IMR-90 (cell line): Measurements from ENCODE around the gene ABR. TPM values are rescaled to one million over a fixed set of nuclear protein-coding genes. Genes with fewer than 3 reads are reported as not detected.

Source experiments
- ATAC-seq: fragments of 200-7000 bp; cut with Tn5 transposase; 2 replicates; pipeline ENCODE4 v1.9.1; 2020; ENCODE audit warnings: low read depth, mild to moderate bottlenecking, moderate library complexity
- BruUV-seq: library from RNA; stranded (reverse); fragments of 400-500 nt; replicated peaks from 2 replicates; lab custom pipeline; 2021; lab: Mats Ljungman, UMichigan
- CTCF ChIA-PET: fragments of 300-600 bp; formaldehyde crosslinking; extraction: SDS; loops from one replicate; lab custom pipeline; 2021; ENCODE audit warnings: antibody characterized with exemption; lab: Yijun Ruan, JAX
- POLR2A ChIA-PET: fragments of 300-600 bp; sonication (Branson Sonifier 250); formaldehyde crosslinking; loops from one replicate; lab custom pipeline; 2022; ENCODE audit warnings: antibody characterized with exemption; ENCODE audit not compliant: unreplicated experiment; lab: Charles Lee
- DNase-seq: peaks from one replicate; pipeline ENCODE4 v3.0.0; 2013
- H2AFZ ChIP-seq: replicated peaks from 2 replicates; pipeline ENCODE3; 2013; ENCODE audit warnings: low read length, mild to moderate bottlenecking; ENCODE audit not compliant: poor library complexity
- H2AK5ac ChIP-seq: 2 replicates; pipeline ENCODE4 v1.6.1; 2013; ENCODE audit warnings: low read depth, low read length, inconsistent platforms
- H2AK9ac ChIP-seq: replicated peaks from 2 replicates; pipeline ENCODE3; 2013; ENCODE audit warnings: mild to moderate bottlenecking, low read depth, low read length, moderate library complexity; ENCODE audit not compliant: poor library complexity
- H2BK120ac ChIP-seq: 2 replicates; pipeline ENCODE4 v1.6.1; 2013; ENCODE audit warnings: low read depth, low read length, inconsistent platforms
- H2BK15ac ChIP-seq: 3 replicates; pipeline ENCODE4 v1.6.1; 2013; ENCODE audit warnings: low read depth, low read length, inconsistent platforms
- H2BK20ac ChIP-seq: 2 replicates; pipeline ENCODE4 v1.6.1; 2013; ENCODE audit warnings: low read depth, mild to moderate bottlenecking, inconsistent platforms, low read length, moderate library complexity
- H2BK5ac ChIP-seq: 2 replicates; pipeline ENCODE4 v1.6.1; 2013; ENCODE audit warnings: mild to moderate bottlenecking, low read depth, low read length, inconsistent platforms; ENCODE audit not compliant: poor library complexity, severe bottlenecking
- H3K14ac ChIP-seq: replicated peaks from 2 replicates; pipeline ENCODE4 v1.6.1; 2013; ENCODE audit warnings: low read depth, low read length, inconsistent platforms
- H3K18ac ChIP-seq: 2 replicates; pipeline ENCODE4 v1.6.1; 2013; ENCODE audit warnings: low read depth, low read length, control low read depth
- H3K23ac ChIP-seq: 2 replicates; pipeline ENCODE4 v1.6.1; 2013; ENCODE audit warnings: low read depth, low read length, inconsistent platforms
- H3K27ac ChIP-seq: 2 replicates; pipeline ENCODE4 v1.5.1; 2013; ENCODE audit warnings: mild to moderate bottlenecking, control low read depth, low read length; ENCODE audit not compliant: insufficient read depth
- H3K27me3 ChIP-seq: 2 replicates; pipeline ENCODE4 v1.6.1; 2013; ENCODE audit warnings: low read length; ENCODE audit not compliant: control insufficient read depth, insufficient read depth
- H3K36me3 ChIP-seq: 2 replicates; pipeline ENCODE4 v1.6.1; 2013; ENCODE audit warnings: low read length, mixed read lengths; ENCODE audit not compliant: control insufficient read depth, insufficient read depth
- H3K4ac ChIP-seq: 2 replicates; pipeline ENCODE4 v1.6.1; 2013; ENCODE audit warnings: low read depth, low read length, inconsistent platforms
- H3K4me1 ChIP-seq: 2 replicates; pipeline ENCODE4 v1.6.1; 2013; ENCODE audit warnings: low read length, mixed read lengths; ENCODE audit not compliant: control insufficient read depth, insufficient read depth
- H3K4me2 ChIP-seq: 2 replicates; pipeline ENCODE4 v1.6.1; 2013; ENCODE audit warnings: low read depth, mild to moderate bottlenecking, control low read depth, low read length, moderate library complexity
- H3K4me3 ChIP-seq: 2 replicates; pipeline ENCODE4 v1.5.1; 2013; ENCODE audit warnings: low read depth, mild to moderate bottlenecking, control low read depth, low read length, moderate library complexity; ENCODE audit not compliant: insufficient read depth
- H3K56ac ChIP-seq: 2 replicates; pipeline ENCODE4 v1.6.1; 2013; ENCODE audit warnings: low read length, inconsistent platforms; ENCODE audit not compliant: insufficient read depth; ENCODE audit errors: extremely low read depth
- H3K79me1 ChIP-seq, 2 experiments: 2 replicates each; pipeline ENCODE4 v1.6.1; 2013; ENCODE audit warnings: low read length in 2 of 2, inconsistent platforms in 1 of 2, low read depth in 1 of 2
- H3K9ac ChIP-seq: 2 replicates; pipeline ENCODE4 v1.6.1; 2013; ENCODE audit warnings: low read depth, low read length, control low read depth
- H3K9me1 ChIP-seq: 2 replicates; pipeline ENCODE4 v1.6.1; 2013; ENCODE audit warnings: low read length, inconsistent platforms; ENCODE audit not compliant: insufficient read depth
- H3K9me3 ChIP-seq: 2 replicates; pipeline ENCODE4 v1.6.1; 2013; ENCODE audit warnings: low read length; ENCODE audit not compliant: control insufficient read depth, insufficient read depth
- H4K20me1 ChIP-seq: 2 replicates; pipeline ENCODE4 v1.6.1; 2013; ENCODE audit warnings: low read length, inconsistent platforms; ENCODE audit not compliant: insufficient read depth
- H4K5ac ChIP-seq: 2 replicates; pipeline ENCODE4 v1.6.1; 2013; ENCODE audit warnings: mild to moderate bottlenecking, low read depth, low read length, control low read depth
- H4K8ac ChIP-seq, 2 experiments: 2 replicates each; pipeline ENCODE4 v1.6.1; 2013; ENCODE audit warnings: low read depth in 2 of 2, low read length in 2 of 2, control low read depth in 1 of 2, inconsistent platforms in 1 of 2
- H4K91ac ChIP-seq: 2 replicates; pipeline ENCODE4 v1.6.1; 2013; ENCODE audit warnings: low read depth, low read length, inconsistent platforms; ENCODE audit not compliant: insufficient read depth
- BHLHE40 ChIP-seq: fragments of 150-350 bp; IDR thresholded peaks from 2 replicates; pipeline ENCODE4 v1.6.1; 2016; ENCODE audit warnings: mild to moderate bottlenecking, low read depth, low read length
- CEBPB ChIP-seq: IDR thresholded peaks from 2 replicates; pipeline ENCODE4 v1.6.1; 2012; ENCODE audit warnings: low read depth, low read length, improper control_type of control experiment
- ELK1 ChIP-seq: fragments of 150-350 bp; IDR thresholded peaks from 2 replicates; pipeline ENCODE4 v1.6.1; 2016; ENCODE audit warnings: low read depth, mild to moderate bottlenecking, low read length, moderate library complexity, borderline replicate concordance
- FOS ChIP-seq: fragments of 150-350 bp; IDR thresholded peaks from 2 replicates; pipeline ENCODE4 v1.6.1; 2016; ENCODE audit warnings: low read depth, low read length
- MAFK ChIP-seq: IDR thresholded peaks from 2 replicates; pipeline ENCODE4 v1.6.1; 2012; ENCODE audit warnings: low read depth, low read length, improper control_type of control experiment
- MAZ ChIP-seq: IDR thresholded peaks from 2 replicates; pipeline ENCODE4 v1.6.1; 2012; ENCODE audit warnings: low read depth, mild to moderate bottlenecking, low read length, improper control_type of control experiment, moderate library complexity, borderline replicate concordance
- MXI1 ChIP-seq: IDR thresholded peaks from 2 replicates; pipeline ENCODE4 v1.6.1; 2012; ENCODE audit warnings: low read depth, mild to moderate bottlenecking, low read length, moderate library complexity, borderline replicate concordance
- NFE2L2 ChIP-seq: fragments of 150-350 bp; IDR thresholded peaks from 2 replicates; pipeline ENCODE4 v1.6.1; 2016; ENCODE audit warnings: low read depth, mild to moderate bottlenecking, low read length
- POLR2A ChIP-seq: IDR thresholded peaks from 2 replicates; pipeline ENCODE4 v1.6.1; 2012; ENCODE audit warnings: mild to moderate bottlenecking, low read depth, low read length
- RCOR1 ChIP-seq: IDR thresholded peaks from 2 replicates; pipeline ENCODE4 v1.6.1; 2012; ENCODE audit warnings: mild to moderate bottlenecking, low read length, improper control_type of control experiment; ENCODE audit not compliant: insufficient replicate concordance
- SMC3 ChIP-seq: fragments of 150-350 bp; IDR thresholded peaks from 2 replicates; pipeline ENCODE4 v1.6.1; 2016; ENCODE audit warnings: low read depth, mild to moderate bottlenecking, antibody characterized with exemption, low read length, moderate library complexity
- WGBS, 2 experiments: methylation state at CpG; one replicate each; pipeline versions ENCODE4 v1.1.5 to v1.1.7; 2013; ENCODE audit warnings: missing lambda C conversion rate in 2 of 2; ENCODE audit not compliant: insufficient read length in 1 of 2; ENCODE audit errors: extremely low coverage in 2 of 2; 5-methylcytosine and 5-hydroxymethylcytosine counted together
- dilution Hi-C: fragments of 300-500 bp; cut with HindIII; formaldehyde crosslinking; loops from one replicate; pipeline ENCODE4 v1.14.3; 2018; ENCODE audit warnings: low sequenced_read_pairs; ENCODE audit not compliant: unreplicated experiment
- in situ Hi-C: fragments of 300-500 bp; cut with MboI; formaldehyde crosslinking; loops from 3 replicates; pipeline ENCODE4 v1.14.3; 2019; ENCODE audit warnings: low sequenced_read_pairs, inconsistent platforms, mixed read lengths
- intact Hi-C: fragments of 100-400 bp; cut with micrococcal nuclease; formaldehyde crosslinking; loops from 2 replicates; pipeline ENCODE4 v1.10.0; 2022
- polyA plus RNA-seq, 3 experiments: library from polyadenylated mRNA; depleted of rRNA; stranded (reverse); fragments of >200 nt; gene quantifications; 2 replicates each; pipeline ENCODE4 v1.2.3, GENCODE V29; 2012; ENCODE audit warnings: low replicate concordance in 1 of 3
- total RNA-seq: library from RNA; depleted of rRNA; stranded (reverse); fragments of >200 nt; gene quantifications from 2 replicates; pipeline ENCODE4 v1.2.3, GENCODE V29; 2012
- TF ChIP-seq, protein P1 (sequence below): fragments of 150-350 bp; IDR thresholded peaks from 2 replicates; pipeline ENCODE4 v1.6.1; 2017; ENCODE audit warnings: mild to moderate bottlenecking, antibody characterized with exemption, low read length, low read depth
- TF ChIP-seq, protein P2 (sequence below): conservative IDR thresholded peaks from 2 replicates; pipeline ENCODE4 v1.5.1; 2012; ENCODE audit warnings: mild to moderate bottlenecking, low read depth, low read length, improper control_type of control experiment

Gene ABR
- total and polyA plus RNA-seq, 2 of the 4 experiments (the other 2 are of a cell fraction) = 28.3 to 79.7 TPM

DNA sequence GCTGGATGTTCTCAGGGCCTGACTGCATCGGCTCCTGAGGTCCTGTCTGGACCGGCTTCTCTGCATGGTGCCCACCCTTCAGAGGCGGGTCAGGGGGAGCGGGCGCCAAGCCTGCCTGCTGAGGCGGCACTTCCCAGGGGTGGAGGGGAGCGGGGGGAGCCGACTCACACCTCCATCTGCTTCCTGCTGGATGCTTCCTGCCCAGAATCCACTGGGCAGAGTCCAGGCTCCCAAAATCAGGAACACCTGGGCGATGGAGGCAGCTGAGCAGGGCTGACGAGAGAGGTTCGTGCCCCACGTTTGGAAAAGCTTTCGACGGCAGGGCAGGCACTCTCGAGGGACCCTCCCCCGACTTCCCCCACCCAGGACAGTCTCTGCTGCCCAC, 140.7 kb downstream of the ABR start:
- Histone ChIP-seq H2BK15ac (no peak overlapping the region), H2BK5ac (no peak overlapping the region), H3K4me2 (no peak overlapping the region), H3K9me1 (peaks cover 5% of the 10 kb centered on the region; the same call in 1 of the 2 replicates), H3K9ac (no peak overlapping the region), H3K4me1 (no peaks in the 10 kb centered on the region; the same call in 1 of the 2 replicates), H2BK120ac (no peak overlapping the region), H3K14ac (no peak overlapping the region), H4K20me1 (peaks cover 35% of the 10 kb centered on the region), H3K27me3 (no peaks in the 10 kb centered on the region), H3K79me1 (peaks cover 17 to 28% of the 10 kb centered on the region in 2 experiments), H4K91ac (no peak overlapping the region), H3K23ac (no peak overlapping the region), H3K36me3 (peaks cover 31% of the 10 kb centered on the region), H3K4ac (no peak overlapping the region), H2BK20ac (no peak overlapping the region), H3K9me3 (no peaks in the 10 kb centered on the region), H4K8ac (no peak overlapping the region), H2AFZ (no peak overlapping the region), H2AK9ac (no peak overlapping the region), H2AK5ac (no peak overlapping the region), H3K4me3 (no peak overlapping the region), H3K18ac (no peak overlapping the region), H3K27ac (no peak overlapping the region), H4K5ac (no peak overlapping the region), H3K56ac (no peak overlapping the region)
- TF ChIP-seq, protein P1, sequence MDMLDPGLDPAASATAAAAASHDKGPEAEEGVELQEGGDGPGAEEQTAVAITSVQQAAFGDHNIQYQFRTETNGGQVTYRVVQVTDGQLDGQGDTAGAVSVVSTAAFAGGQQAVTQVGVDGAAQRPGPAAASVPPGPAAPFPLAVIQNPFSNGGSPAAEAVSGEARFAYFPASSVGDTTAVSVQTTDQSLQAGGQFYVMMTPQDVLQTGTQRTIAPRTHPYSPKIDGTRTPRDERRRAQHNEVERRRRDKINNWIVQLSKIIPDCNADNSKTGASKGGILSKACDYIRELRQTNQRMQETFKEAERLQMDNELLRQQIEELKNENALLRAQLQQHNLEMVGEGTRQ = no peak
- TF ChIP-seq MAZ = no peak
- no peak for TF ChIP-seq MAFK
- TF ChIP-seq, protein P2, sequence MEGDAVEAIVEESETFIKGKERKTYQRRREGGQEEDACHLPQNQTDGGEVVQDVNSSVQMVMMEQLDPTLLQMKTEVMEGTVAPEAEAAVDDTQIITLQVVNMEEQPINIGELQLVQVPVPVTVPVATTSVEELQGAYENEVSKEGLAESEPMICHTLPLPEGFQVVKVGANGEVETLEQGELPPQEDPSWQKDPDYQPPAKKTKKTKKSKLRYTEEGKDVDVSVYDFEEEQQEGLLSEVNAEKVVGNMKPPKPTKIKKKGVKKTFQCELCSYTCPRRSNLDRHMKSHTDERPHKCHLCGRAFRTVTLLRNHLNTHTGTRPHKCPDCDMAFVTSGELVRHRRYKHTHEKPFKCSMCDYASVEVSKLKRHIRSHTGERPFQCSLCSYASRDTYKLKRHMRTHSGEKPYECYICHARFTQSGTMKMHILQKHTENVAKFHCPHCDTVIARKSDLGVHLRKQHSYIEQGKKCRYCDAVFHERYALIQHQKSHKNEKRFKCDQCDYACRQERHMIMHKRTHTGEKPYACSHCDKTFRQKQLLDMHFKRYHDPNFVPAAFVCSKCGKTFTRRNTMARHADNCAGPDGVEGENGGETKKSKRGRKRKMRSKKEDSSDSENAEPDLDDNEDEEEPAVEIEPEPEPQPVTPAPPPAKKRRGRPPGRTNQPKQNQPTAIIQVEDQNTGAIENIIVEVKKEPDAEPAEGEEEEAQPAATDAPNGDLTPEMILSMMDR = no peak
- no peak for TF ChIP-seq RCOR1
- no peak for TF ChIP-seq MXI1
- no peak for TF ChIP-seq CEBPB
- no peak for TF ChIP-seq POLR2A
- TF ChIP-seq SMC3 = no peak
- no peak for TF ChIP-seq NFE2L2
- TF ChIP-seq BHLHE40 = no peak
- no peak for TF ChIP-seq FOS
- TF ChIP-seq ELK1 = no peak
- dilution Hi-C loops (no loop called here), intact Hi-C loops (no loop called here), in situ Hi-C loops (no loop called here)
- no peak for ATAC-seq
- DNase-seq = no peak
- ChIA-PET CTCF (no interaction called here), POLR2A (no interaction called here)
- WGBS, 2 experiments = no CpG with 5 or more reads among the region's 16 CpGs
- no TSS peak for BruUV-seq
